ENCODE results near the gene ATG9A.
A peak's percentile ranks its signal among the peaks of the same experiment; 100 is the strongest.

Gene ATG9A

DNA sequence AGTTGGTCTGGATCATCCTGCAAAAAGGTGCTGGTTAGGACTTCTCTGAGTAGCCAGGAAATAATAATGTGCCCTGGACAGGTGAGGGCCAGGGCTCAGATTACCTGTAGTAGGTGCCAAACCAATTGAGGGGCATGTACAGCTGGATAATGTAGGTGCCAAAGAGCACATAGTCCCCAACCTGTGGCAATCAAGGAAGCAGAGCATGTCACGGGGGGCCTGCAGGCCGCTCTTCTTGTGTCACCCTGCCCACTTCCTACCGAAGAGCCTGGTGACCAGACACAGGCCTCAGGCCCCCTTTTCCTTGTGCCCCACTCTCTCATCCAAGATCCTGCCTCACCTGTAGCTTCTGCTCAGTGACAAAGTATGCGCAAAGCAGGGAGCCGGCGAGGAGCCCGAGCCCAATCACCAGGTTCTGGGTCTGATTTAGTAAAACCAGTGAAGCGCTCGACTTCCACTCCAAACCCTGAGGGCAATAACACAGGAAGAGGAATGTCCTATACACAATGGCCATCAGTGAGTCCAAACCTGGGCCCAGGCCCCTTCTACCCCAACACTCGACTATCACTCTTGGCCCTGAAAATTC lies 15.9 kb downstream of the ATG9A start:
- peaks cover 24 to 30% of the 10 kb centered on the region in 2 donors for H3K36me3 ChIP-seq (ENCODE audit: control insufficient read depth in 2 of 2, insufficient read depth in 2 of 2, low read length in 2 of 2)
- no peak overlapping the region for H3K4me3 ChIP-seq (ENCODE audit: low read length in 2 of 2)
- H3K4me1 ChIP-seq (ENCODE audit: control insufficient read depth in 2 of 2, insufficient read depth in 2 of 2, low read length in 2 of 2): peaks cover 13 to 14% of the 10 kb centered on the region in 2 donors
- H3K27me3 ChIP-seq (ENCODE audit: control insufficient read depth in 2 of 2, insufficient read depth in 2 of 2, low read length in 2 of 2): no peaks in the 10 kb centered on the region
- no peak overlapping the region for H3K9ac ChIP-seq (ENCODE audit: low read depth in 1 of 2, low read length in 2 of 2)
- H3K9me3 ChIP-seq (ENCODE audit: control insufficient read depth in 2 of 2, low read length in 2 of 2): no peaks in the 10 kb centered on the region
- no peak overlapping the region for H3K27ac ChIP-seq (ENCODE audit: low read depth in 2 of 2, low read length in 2 of 2)

GRCh38 chr2:219213026-219213415 lies 16.4 kb downstream of the ATG9A start:
- Histone ChIP-seq H3K4me3 (ENCODE audit: low read length in 2 of 2) (no peak overlapping the region), H3K27me3 (ENCODE audit: control insufficient read depth in 2 of 2, insufficient read depth in 2 of 2, low read length in 2 of 2) (no peaks in the 10 kb centered on the region), H3K36me3 (ENCODE audit: control insufficient read depth in 2 of 2, insufficient read depth in 2 of 2, low read length in 2 of 2) (peaks cover 30 to 35% of the 10 kb centered on the region in 2 donors), H3K9me3 (ENCODE audit: control insufficient read depth in 2 of 2, low read length in 2 of 2) (no peaks in the 10 kb centered on the region), H3K27ac (ENCODE audit: low read depth in 2 of 2, low read length in 2 of 2) (no peak overlapping the region), H3K4me1 (ENCODE audit: control insufficient read depth in 2 of 2, insufficient read depth in 2 of 2, low read length in 2 of 2) (peaks cover 9 to 11% of the 10 kb centered on the region in 2 donors), H3K9ac (ENCODE audit: low read depth in 1 of 2, low read length in 2 of 2) (no peak overlapping the region)

GRCh38 chr2:219210886-219211362 lies 18.5 kb downstream of the ATG9A start:
- H3K36me3 ChIP-seq (ENCODE audit: control insufficient read depth in 2 of 2, insufficient read depth in 2 of 2, low read length in 2 of 2): peaks cover 30 to 36% of the 10 kb centered on the region in 2 donors
- H3K9me3 ChIP-seq (ENCODE audit: control insufficient read depth in 2 of 2, low read length in 2 of 2): no peaks in the 10 kb centered on the region
- H3K4me3 ChIP-seq (ENCODE audit: low read length in 2 of 2): peak overlapping the region in 1 of 2 donors; percentile 7
- H3K27me3 ChIP-seq (ENCODE audit: control insufficient read depth in 2 of 2, insufficient read depth in 2 of 2, low read length in 2 of 2): no peaks in the 10 kb centered on the region
- peak overlapping the region in 1 of 2 donors; percentile 14 for H3K9ac ChIP-seq (ENCODE audit: low read depth in 1 of 2, low read length in 2 of 2)
- no peak overlapping the region for H3K27ac ChIP-seq (ENCODE audit: low read depth in 2 of 2, low read length in 2 of 2)
- peaks cover 14 to 17% of the 10 kb centered on the region in 2 donors for H3K4me1 ChIP-seq (ENCODE audit: control insufficient read depth in 2 of 2, insufficient read depth in 2 of 2, low read length in 2 of 2)

- Histone ChIP-seq H3K4me1 (ENCODE audit: control insufficient read depth in 2 of 2, insufficient read depth in 2 of 2, low read length in 2 of 2) (peaks cover 16 to 19% of the 10 kb centered on the region in 2 donors), H3K27me3 (ENCODE audit: control insufficient read depth in 2 of 2, insufficient read depth in 2 of 2, low read length in 2 of 2) (no peaks in the 10 kb centered on the region), H3K9ac (ENCODE audit: low read depth in 1 of 2, low read length in 2 of 2) (no peak overlapping the region), H3K36me3 (ENCODE audit: control insufficient read depth in 2 of 2, insufficient read depth in 2 of 2, low read length in 2 of 2) (peaks cover 30 to 36% of the 10 kb centered on the region in 2 donors), H3K9me3 (ENCODE audit: control insufficient read depth in 2 of 2, low read length in 2 of 2) (no peaks in the 10 kb centered on the region), H3K4me3 (ENCODE audit: low read length in 2 of 2) (no peak overlapping the region), H3K27ac (ENCODE audit: low read depth in 2 of 2, low read length in 2 of 2) (no peak overlapping the region)
Measured at GRCh38 chr2:219210196-219210885, 19.1 kb downstream of the ATG9A start.

DNA sequence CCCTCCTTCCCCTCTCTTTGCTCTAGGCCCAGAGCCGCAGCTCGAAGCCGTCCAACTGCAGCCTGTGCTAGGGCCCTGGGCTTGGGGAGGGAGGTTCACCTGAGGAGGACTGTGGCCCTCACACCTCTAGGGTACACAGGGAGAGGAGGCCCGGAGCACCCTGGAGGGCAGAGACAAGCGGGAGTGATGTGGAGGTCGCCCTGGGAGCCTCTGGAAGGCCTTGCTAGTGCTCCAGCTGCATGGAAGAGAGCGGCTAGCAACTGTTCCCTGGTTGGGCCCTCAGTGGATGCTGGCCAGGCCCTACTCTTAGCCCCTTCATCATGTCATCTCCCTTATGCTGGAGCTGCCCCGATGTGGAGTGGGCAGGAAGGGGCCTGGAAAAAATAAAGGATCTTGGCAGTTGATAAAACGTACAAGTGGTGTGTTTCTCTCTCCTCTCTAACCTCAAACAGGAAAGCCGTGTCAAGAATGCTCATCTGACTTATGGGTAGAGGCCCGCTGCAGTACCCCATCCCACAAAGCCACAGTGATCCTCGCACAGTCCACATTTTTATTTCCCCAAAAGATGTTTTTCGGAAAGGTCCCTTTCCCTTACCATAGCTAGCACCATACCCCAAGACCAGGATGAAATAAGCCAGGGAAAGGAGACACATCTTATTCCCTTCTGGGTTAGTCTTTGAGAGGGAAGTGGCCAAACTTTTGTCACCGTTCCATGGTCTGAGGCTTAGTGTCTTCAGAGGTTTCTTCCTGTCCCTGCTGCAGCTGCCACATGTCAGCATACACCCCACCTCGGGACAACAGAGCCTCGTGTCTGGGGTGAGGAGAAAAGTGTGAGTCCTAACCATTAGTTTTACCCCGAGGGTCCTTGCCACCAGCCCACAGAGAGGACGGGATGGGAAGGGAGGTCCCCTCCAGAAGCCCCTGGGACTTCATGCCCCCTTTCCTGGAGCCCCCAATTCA lies 19.9 kb downstream of the ATG9A start:
- Histone ChIP-seq H3K4me3 (ENCODE audit: low read length in 2 of 2) (no peak overlapping the region), H3K36me3 (ENCODE audit: control insufficient read depth in 2 of 2, insufficient read depth in 2 of 2, low read length in 2 of 2) (peaks cover 26 to 32% of the 10 kb centered on the region in 2 donors), H3K4me1 (ENCODE audit: control insufficient read depth in 2 of 2, insufficient read depth in 2 of 2, low read length in 2 of 2) (peaks cover 16 to 19% of the 10 kb centered on the region in 2 donors), H3K9ac (ENCODE audit: low read depth in 1 of 2, low read length in 2 of 2) (no peak overlapping the region), H3K9me3 (ENCODE audit: control insufficient read depth in 2 of 2, low read length in 2 of 2) (no peaks in the 10 kb centered on the region), H3K27ac (ENCODE audit: low read depth in 2 of 2, low read length in 2 of 2) (peak overlapping the region in 1 of 2 donors; percentile 23), H3K27me3 (ENCODE audit: control insufficient read depth in 2 of 2, insufficient read depth in 2 of 2, low read length in 2 of 2) (no peaks in the 10 kb centered on the region)

GRCh38 chr2:219207884-219208740 lies 21.3 kb downstream of the ATG9A start:
- peak overlapping the region in 1 of 2 donors; percentile 79 for H3K4me3 ChIP-seq (ENCODE audit: low read length in 2 of 2)

DNA sequence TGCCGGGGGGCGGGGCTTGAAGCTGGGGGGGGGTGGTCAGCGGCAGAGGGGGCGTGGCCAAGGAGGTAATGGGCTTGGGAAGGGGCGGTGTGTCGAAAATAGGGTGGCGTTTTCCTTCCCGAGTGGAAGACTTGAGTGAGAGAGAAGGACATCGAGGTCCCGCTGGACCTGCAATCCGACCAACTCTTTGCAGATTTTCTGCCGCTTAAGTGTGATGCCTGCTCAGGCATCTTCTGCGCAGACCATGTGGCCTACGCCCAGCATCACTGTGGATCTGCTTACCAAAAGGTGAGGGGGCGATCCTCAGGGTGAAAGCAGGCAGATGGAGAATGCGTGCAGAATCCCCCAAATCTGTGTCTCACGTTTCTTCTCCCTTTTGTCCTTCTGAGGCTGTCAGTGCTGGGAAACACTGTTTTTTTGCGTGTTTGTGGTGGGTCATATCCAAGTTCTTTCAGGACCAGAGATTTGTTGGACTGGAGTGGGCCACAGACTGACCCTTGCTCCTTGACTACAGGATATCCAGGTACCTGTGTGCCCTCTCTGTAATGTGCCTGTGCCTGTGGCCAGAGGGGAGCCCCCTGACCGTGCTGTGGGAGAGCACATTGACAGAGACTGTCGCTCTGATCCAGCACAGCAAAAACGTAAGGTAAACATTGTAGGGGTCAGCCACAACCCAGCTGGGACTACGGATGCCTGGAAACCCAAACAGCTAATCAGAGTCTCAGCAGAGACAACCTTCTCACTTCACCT lies 22.1 kb downstream of the ATG9A start:
- peak overlapping the region; percentile 56 to 79 for H3K4me3 ChIP-seq (ENCODE audit: low read length in 2 of 2)
- H3K9ac ChIP-seq (ENCODE audit: low read depth in 1 of 2, low read length in 2 of 2): peak overlapping the region; percentile 38 to 67
- H3K9me3 ChIP-seq (ENCODE audit: control insufficient read depth in 2 of 2, low read length in 2 of 2): no peaks in the 10 kb centered on the region
- H3K4me1 ChIP-seq (ENCODE audit: control insufficient read depth in 2 of 2, insufficient read depth in 2 of 2, low read length in 2 of 2): peaks cover 16 to 19% of the 10 kb centered on the region in 2 donors
- peaks cover 18 to 28% of the 10 kb centered on the region in 2 donors for H3K36me3 ChIP-seq (ENCODE audit: control insufficient read depth in 2 of 2, insufficient read depth in 2 of 2, low read length in 2 of 2)
- peak overlapping the region; percentile 94 to 98 for H3K27ac ChIP-seq (ENCODE audit: low read depth in 2 of 2, low read length in 2 of 2)
- H3K27me3 ChIP-seq (ENCODE audit: control insufficient read depth in 2 of 2, insufficient read depth in 2 of 2, low read length in 2 of 2): no peaks in the 10 kb centered on the region

More at GRCh38 chr2:219207884-219208740, 21.3 kb downstream of the ATG9A start:
- peak overlapping the region in 1 of 2 donors; percentile 67 for H3K9ac ChIP-seq (ENCODE audit: low read depth in 1 of 2, low read length in 2 of 2)
- no peaks in the 10 kb centered on the region for H3K27me3 ChIP-seq (ENCODE audit: control insufficient read depth in 2 of 2, insufficient read depth in 2 of 2, low read length in 2 of 2)
- H3K36me3 ChIP-seq (ENCODE audit: control insufficient read depth in 2 of 2, insufficient read depth in 2 of 2, low read length in 2 of 2): peaks cover 23 to 29% of the 10 kb centered on the region in 2 donors
- no peaks in the 10 kb centered on the region for H3K9me3 ChIP-seq (ENCODE audit: control insufficient read depth in 2 of 2, low read length in 2 of 2)
- H3K4me1 ChIP-seq (ENCODE audit: control insufficient read depth in 2 of 2, insufficient read depth in 2 of 2, low read length in 2 of 2): peaks cover 16 to 19% of the 10 kb centered on the region in 2 donors
- H3K27ac ChIP-seq (ENCODE audit: low read depth in 2 of 2, low read length in 2 of 2): no peak overlapping the region

- Histone ChIP-seq H3K27me3 (ENCODE audit: control insufficient read depth in 2 of 2, insufficient read depth in 2 of 2, low read length in 2 of 2) (no peaks in the 10 kb centered on the region), H3K4me3 (ENCODE audit: low read length in 2 of 2) (peak within 1 kb of the TSS; percentile 71 to 93), H3K27ac (ENCODE audit: low read depth in 2 of 2, low read length in 2 of 2) (peak within 1 kb of the TSS; percentile 94 to 98), H3K36me3 (ENCODE audit: control insufficient read depth in 2 of 2, insufficient read depth in 2 of 2, low read length in 2 of 2) (peaks cover 18 to 28% of the 10 kb centered on the region in 2 donors), H3K9ac (ENCODE audit: low read depth in 1 of 2, low read length in 2 of 2) (peak within 1 kb of the TSS; percentile 92 to 98), H3K4me1 (ENCODE audit: control insufficient read depth in 2 of 2, insufficient read depth in 2 of 2, low read length in 2 of 2) (peaks cover 16 to 19% of the 10 kb centered on the region in 2 donors), H3K9me3 (ENCODE audit: control insufficient read depth in 2 of 2, low read length in 2 of 2) (no peaks in the 10 kb centered on the region)
Measured at GRCh38 chr2:219206328-219207133, 22.9 kb downstream of the ATG9A start, which contains the start of gene ZFAND2B. Gene ZFAND2B (plus strand): TSS chr2:219206782. CDS start chr2:219206988, 206 bp downstream.

Data from mucosa of rectum (tissue), 2 donors.